ENCODE measurements around the gene NUP210.

The NUP210 gene

DNA sequence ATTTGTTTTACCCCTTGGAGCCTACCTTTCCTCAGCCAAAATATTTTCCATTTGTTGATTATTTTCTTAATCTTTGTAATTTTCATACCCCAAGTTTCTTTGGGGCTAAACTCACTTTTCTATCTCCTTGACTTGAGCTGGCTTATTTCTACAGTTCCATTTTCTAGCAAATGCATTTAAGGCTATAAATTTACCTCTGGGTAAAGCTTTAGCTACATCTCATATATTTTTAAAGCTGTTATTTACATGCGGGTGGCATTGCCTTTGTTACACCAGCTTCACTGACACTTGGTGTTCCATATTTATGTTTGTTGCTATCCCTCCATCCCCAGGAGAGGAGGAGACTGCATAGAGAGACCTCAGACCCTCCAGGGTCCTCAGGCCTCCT, 136.3 kb downstream of the NUP210 start:
- no peak for DNase-seq

DNA sequence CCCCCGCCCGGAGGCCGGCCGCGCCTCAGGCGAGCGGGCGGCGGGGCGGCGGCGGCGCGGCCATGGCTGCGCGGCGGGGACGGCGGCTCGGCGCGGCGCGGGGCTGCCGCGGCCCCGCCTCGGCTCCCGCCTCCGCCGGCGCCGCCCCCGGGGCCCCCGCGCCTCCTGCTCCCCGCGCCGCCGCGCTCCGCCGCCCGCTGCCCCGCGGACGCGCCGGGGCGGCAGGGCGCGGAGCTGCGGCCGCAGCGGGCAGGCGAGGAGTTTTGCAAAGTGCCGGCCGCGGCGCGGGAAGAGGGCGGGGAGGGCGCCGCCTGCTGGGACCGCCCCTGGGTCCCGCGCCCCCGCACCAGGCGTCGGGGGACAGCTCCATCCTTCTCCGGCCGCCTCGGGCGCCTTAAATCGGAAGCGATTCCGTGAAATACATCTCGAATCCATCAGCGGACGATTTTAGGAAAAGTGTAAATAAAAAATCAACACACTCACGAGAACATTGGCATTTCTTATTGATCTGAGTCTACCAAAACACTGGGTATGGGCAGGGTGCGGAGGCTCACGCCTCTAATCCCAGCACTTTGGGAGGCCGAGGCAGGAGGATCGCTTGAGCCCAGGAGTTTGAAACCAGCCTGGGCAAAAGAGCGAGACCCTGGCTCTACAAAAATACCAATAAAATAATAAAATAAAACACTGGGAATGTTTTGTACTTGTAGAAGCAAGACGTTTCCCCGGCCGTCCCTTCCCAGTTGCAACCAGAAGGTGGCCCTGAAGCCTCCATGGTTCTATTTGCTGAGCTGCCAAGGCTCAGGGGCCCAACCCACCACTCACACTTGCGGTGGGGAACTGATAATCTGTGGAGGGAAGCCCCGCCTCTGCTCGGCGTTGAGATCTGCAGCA, 136.9 kb downstream of the NUP210 start:
- DNase-seq, result no peak

DNA sequence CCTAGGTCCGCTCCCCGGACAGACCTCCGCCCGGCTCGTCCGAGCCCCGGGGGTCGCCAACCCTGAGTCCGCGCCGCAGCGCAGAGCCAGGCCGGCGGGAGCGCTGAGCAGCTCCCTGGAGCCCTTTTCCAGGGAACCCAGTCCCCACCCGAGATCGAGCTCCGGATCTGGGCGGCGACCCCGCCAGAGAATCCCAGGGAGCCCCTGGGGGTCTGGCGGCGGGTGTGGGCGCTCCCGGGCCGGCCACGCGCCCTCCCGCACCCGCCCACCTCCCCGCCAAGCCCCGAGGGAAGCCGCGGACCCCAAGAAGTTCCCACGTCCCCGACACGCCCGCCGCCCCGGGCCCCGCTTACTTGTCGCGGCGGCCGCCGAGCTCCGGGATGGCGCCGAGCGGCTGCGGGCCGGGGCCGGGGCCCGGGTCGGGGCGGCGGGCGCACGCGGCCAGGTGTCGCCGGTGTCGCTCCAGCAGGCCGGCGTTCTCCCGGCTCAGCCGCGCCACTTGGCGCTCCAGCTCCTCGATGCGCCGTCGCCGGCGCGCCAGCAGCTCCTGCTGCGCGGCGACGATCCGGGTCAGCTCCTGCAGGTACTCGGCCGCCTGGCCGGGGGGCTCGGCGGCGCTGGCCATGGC, 137.7 kb downstream of the NUP210 start:
- no peak for DNase-seq

DNA sequence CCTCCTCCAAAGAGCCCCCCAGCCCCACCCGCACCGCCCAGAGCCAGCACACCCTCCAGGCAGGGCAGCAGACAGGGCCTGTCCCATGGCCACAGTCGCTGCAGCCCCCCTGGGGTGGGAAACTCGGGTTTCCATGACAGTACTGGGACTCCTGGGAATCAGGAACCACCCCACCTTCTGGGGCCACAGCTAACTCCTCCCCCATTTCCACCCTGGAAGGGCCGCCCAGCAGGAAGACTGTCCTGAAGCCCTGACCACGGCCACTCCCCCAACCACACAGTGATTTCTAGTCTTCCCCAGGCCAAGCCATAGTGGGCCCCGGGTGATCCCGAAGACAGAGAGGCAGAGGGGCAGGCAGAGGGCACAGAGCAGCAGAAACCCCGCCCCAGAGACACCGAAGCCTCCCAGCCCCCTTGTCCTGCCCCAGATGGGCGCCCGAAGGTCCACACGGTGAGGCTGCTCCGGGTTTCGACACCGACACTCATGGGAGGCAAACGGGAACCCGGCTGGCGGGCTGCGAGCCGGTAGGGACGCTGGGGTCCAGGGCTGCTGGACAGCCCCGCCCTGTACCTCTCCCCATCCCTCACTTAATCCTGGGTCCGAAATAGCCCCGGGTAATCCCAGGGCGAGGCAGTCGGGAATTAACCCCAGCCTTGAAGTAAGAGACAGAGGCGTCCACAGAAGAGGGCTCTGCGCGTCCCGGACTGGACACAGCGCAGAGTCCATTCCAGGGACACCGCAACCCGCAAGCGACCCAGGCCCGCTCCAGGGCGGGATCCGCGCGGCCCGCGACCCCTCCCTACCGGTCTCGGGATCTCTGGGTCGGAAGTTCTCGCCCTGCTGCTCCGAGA, 138.4 kb downstream of the NUP210 start:
- DNase-seq, result no peak

DNA sequence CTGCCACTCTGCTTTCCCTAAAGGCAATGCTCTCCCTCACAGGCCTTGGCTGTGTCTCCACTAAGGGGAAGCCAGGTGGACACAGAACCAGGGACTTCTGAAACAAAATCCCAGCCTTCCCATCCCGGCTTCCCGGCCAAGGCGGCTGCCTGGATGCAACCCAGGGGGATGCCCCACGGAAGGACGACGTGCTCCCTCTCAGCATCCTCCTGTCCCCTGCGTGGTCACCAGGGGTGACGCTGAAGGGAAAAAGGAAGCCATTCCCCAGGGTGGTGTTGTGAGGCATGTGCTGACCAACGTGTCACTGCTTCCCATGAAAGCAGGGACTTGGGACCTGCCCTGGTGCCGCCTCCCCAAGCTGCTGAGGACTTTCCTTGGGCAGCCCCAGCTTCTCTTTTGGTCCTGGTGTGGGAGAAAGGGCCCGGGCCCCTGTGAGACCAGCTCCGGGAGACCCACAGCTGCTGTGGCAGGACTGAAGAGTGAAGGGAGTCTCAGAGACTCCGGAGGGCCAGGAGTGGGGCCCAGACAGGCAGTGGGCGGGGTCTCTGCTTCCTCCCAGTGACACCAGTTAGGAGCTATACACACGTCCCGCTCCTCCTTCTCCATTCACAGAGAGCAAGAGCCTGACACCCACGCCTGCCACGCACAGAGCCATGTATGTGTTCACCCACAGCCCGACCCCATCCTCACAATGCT, 139.2 kb downstream of the NUP210 start:
- DNase-seq, result no peak

DNA sequence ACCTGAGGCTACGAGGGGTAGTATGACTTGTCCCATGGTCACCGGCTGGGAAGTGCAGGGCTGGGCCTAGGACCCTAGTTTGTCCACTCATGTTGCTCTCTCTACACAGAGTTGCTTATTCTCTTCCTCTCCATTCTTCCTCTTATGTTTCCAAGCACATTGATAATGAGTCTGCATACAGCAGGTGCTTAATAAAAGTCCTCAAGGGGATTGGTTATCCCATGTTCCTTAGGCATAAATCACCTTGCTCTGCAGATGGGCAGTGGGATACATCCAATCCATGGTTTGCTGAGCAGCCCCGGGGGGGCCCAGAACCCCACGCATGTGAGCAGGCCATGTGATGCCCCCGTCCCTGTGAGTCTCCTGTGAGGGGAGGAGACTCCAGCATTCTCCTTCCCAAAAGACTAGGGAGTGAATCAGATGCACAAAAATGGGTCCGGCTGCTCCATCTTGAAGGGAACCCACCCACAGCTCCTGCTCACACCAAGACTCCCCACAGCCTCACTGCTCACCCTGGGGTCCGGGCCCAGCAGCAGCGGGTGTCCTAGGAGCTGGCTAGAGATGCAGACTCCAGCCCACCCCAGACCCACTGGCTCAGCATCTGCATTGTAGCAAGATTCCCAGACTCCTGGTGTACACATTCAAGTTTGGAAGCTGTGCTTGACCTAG, 139.9 kb downstream of the NUP210 start:
- DNase-seq, result no peak

DNA sequence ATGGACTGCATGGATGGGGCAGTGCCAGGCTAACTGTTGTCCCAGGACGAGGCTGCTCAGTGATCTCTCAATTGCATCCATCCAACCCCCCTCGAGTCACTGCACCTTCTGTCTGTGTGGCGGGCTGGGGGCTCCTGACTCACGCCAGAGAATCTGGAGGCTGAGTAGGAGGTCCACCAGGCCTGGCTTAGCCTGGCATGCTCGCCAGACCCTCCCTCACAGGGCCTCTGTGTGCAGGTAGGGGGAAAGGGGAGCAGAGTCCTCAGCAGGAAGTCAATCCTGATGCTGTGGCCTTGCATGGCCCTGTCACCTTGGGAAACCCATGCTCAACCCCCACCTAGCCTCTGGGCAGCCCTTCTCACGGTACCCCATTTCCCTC, 140.6 kb downstream of the NUP210 start:
- DNase-seq, result no peak

DNA sequence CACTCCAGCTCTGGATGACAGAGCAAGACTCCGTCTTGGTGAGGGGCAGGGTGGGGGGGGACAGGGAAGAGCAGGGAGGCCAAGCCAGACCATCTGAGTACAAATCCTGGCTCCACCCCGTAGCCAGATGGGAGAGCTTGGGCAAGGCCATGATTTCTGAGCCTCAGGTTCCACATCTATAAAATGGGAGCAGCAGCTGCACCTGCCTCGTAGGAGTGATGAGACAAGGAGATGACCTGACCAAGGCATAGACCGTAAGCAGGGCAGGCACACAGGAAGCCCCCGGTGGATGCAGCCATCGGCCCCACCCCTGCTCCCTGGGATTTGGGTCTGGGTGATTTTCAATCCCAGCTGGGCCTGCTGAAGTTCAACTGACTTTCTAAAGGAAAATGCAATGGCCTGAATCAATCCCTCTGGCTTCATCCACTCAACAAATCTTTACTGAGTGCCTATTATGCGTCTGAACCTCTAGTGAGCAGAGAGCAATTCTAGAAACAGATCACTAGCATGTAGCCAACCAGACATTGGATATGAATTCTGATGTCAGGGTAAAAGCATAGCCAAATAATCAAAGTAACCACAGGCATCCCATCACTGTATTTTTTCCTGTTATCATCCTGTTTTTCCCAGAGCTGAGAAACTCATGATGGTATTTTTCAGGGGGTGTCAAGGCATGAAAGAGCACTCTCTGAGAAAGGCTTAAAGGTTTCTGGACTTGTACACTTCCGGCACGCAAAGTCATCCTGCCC, 141.2 kb downstream of the NUP210 start:
- no peak for DNase-seq

DNA sequence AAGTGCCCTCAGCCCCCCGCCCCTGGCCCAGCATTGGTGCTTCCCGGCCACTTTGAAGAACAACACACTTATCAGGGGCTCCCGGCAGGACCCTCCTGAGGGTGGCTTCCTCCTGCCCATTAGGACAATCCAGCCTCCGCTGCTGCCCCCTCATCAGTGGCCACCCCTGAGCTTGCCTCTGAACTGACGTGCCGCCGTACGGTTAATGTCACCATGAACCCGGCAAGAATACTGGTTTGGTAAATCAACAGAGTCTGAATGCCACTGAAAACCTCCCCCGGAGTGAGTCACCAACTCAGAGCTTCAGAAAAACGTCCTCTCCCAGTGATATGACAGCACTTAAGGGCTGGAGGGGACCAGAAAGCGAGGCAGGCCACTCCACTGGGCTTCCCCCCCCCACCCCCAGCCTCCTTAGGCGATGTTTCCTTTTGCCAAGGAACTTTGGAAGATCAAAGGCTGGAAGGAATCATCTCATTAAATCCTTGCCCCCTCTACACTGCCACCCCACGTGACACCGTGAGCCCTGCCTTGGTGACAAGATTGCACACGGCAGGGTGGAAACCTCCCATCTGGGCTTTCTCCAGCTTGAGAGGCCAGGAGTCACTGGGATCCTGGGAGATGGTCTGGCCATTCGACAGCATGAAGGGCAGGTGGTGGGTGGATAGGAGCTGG, 142.1 kb downstream of the NUP210 start:
- no peak for DNase-seq

DNA sequence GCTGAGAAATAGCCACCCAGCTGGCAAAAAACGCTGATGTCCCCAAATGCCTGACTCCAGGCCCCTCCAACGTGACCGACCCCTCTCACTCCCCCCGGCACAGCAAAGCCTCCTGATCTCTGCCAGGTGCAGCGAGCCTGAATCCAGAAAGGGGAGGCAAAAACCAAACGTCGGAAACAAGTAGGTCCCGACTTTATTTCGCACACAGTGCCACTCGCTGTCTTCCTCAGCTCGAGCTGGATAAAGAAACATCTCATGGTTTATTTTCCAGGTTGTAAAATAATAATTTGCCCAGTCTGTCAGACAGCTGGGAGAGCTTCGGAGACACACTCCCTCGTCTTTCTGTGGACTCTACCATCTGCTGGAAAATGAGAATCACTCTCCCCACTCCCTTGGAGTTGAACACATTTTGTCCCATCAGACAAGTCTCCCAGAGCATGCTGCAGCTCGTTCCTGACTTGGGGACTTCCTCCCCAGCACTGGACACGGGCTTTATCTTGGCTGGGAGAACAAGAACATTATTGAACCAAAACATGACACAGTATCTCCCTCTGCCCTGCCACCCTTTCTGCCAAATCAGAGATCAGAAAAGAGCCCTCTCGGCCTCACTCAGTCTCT, 142.8 kb downstream of the NUP210 start:
- DNase-seq, result no peak

DNA sequence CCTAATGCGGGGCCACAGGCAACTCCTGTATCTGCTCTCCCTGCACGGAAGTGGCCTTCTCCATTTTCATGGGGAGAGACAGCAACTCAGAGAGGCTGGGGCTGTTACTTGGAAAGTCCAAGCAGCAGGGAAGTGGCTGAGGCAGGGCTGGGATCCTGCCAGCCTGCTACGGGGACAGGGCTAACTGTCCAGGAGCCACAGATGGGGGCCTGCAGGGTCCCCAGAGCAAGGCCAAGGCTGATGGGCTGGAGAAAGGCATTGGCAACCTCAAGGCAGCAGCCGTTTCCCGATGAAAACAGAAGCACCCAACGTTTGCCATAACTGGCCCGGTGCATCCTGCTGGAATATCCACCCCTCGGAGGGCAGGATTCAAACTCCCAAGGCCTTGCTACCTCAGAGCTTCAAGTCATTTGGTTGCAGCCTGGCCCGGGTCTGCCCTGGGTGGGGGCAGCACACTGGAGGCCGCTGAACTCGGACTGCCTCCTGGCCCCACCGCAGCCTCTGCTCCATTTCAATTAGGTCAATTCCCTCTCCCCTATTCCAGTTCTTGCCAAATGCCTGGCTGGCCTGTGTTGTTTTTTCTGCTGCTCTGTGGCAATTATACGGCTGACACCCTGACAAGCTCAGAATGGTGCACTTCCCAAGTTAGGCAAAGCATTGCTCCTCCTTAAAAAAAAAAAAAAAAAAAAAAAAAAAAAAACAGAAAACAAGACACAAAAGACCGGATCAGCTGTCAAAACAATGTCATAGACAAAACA, 143.5 kb downstream of the NUP210 start:
- no peak for DNase-seq

DNA sequence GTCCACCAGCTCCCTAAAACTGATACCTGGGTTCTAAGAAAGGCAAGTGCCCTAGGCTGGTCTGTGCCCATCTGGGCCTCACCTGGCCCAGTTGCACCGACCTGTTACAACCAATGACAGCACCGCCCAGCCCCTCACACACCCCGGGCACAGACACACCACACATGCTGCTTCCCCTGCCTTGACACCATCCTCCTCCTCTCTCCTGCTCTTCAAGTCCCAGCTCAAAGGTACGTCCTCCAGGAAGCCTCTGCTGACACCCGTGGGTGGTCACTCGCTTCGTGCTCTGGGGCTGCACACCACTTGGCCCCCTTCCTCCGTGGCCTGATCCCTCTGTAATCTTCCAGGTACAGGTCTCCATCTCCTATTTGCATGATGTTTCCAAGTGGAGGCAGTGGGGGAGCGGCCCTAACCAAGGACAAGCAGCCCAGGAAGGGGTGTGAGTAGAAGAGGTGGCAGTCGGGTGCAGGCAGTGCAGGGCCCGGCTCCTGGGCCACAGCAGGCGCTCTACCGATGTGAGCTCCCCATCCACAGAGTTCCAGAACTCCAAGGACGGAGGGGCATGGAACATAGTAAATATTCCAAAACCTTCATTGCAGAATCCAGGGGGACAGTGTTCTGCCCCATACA, 144.6 kb downstream of the NUP210 start:
- DNase-seq, result no peak

DNA sequence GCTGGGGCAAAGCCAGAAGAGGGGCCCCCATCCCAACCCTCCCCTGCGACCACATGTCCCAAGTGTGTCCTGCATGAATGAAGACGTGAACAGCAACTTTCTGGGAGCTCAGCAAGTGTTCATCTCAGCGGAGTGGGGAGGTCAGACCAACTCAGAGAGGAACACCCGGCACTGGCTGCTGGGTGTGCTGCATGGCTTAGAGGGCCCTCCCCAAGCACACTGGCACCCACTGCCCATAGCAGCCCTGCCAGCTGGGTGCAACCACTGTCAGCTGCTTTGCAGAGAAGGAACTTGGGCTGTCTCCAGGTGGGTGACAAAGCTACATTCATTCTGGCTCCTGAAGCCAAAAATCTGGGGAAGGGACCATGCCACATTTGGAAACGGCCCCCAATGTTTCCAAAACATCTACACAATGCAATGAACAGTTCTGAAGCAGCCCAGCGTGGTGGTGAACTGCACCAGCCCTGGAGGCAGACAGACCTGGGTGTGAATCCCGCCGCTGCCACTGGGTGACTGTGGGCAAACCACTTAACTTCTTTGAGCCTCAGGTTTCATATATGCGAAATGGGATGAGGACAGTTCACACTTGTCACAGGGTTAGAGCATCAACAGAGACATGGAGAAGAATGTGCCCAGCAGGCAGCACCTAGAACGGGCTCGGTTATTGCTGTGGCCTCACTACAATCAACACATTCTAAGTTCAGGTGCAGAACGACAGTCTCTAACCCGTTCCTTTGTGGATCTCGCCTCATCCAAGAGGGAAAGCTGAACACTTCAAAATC, 145.4 kb downstream of the NUP210 start:
- DNase-seq, result no peak

DNA sequence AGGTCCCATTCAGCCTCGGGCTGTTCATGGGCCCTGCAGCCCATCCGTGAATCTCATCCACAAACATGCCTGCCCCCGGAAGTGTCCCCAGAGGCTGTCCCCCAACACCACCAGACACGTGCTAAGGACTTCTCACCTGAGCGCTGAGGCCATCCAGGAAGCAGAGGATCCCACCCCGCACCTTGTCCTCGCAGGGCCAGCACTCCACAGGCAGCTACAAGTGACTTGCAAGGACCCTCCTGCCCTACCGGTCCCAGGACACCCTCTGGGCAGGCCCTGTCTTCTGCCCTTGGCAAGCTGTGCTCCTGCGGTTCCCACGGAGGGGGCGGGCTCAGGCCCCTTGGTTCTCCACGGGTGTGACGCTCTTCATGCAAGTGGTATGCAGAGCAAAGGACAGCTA, 146.0 kb downstream of the NUP210 start:
- no peak for DNase-seq

DNA sequence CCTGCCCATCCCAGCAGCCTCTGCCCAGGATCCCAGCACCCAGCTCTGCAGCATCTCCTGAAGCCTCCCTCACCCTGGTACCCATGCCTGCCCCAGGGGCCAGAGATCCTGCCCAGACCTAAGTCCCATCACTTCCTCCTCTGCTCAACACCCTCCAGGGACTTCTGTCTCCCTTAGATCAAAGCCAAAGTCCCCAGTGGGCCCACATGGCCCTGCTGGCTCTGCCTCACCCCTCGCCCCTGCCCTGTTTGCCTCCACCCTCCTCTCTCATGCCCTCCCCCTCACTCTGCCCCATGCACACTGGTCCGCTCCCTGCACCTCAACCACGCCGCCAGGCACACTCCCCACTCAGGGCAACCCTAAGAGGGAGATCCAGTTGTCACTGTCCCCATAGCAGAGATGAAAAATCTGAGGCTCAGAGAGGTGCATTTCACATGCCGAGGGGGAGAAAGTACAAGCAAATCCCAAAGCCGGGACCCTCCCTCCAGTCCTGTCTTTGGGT, 146.5 kb downstream of the NUP210 start:
- DNase-seq, result no peak

DNA sequence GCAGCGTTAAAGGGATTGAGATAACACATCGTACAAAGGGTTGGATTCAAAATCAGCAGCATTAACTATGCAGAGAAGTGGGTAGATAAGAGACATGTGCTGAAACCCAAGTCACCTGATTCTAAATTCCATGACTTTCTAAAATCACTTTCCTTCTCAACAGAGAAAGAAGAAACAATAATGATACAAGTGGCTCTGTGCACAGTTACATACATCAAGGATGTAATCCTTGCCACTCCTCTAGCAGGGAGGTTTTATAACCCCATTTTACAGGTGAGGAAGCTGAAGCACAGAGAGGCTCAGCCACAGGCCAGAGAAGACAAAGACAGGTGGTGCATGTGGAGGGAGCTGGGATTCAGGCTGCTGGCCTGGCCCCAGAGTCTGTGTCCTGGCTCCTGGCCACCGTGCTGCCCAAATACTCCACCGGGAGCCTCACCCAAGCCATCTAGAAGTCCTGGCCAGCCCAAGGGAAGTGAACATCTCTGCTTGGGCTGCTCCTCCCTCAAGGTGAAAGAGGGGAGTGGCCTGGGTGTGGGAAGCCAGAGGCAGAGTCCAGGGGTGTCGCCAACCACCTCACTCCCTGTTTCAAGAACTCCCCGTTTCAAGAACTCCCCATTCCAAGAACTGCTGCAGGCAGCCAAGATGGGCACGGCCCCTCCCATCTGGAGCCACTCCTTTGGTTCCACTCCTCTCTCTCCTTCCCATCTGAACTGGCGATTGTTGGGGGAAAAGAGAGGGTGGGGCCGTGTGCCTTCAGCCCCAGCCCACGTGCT, 147.1 kb downstream of the NUP210 start:
- no peak for DNase-seq

DNA sequence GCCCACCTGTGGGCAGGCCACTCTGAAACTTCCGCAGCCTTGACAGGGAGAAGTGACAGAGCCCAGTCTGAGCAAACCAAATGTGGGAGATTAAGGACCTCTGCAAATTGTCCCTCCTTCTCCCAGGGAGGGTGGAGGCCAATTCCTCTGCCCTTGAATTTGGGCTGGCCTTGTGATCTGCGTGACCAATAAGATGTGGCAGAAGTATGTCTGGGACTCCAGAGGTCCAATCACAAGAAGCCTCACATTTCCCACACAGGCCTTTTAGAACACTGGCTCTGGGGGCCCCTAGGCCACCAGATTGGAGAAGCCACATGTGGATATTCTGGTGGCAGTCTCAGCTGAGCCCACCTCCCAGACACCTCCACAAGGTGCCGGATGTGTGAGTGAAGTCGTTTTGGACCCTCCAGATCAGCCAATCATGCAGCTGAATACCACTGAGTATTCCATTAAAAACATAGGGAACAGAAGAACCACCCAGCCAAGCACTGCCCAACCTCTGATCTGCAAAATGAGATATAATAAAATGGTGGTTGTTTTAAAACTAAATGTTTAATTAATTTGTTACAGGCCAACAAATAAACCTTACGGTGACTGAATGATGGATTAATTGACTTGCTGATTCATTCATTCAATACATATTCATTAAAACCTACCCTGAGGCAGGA, 150.3 kb downstream of the NUP210 start:
- DNase-seq, result no peak

All from COR-L47 (cell line).